B cell (primary cell): ENCODE measurements around the gene EDDM3A. TPM values are rescaled to one million over a fixed set of nuclear protein-coding genes. Genes with fewer than 3 reads are reported as not detected.

Source experiments
- ATAC-seq: fragments of 200-7000 bp; cut with Tn5 transposase; one replicate; pipeline ENCODE4 v1.10.0; 2021; ENCODE audit warnings: low read depth, mild to moderate bottlenecking, moderate number of reproducible peaks, moderate library complexity
- CTCF ChIA-PET: fragments of 350-600 bp; sonication (Branson Sonifier 250); formaldehyde crosslinking; loops from one replicate; lab custom pipeline; 2021; ENCODE audit warnings: antibody characterized with exemption, inconsistent platforms; lab: Charles Lee
- POLR2A ChIA-PET: fragments of 350-600 bp; sonication (Branson Sonifier 250); formaldehyde crosslinking; loops from one replicate; lab custom pipeline; 2021; ENCODE audit warnings: antibody characterized with exemption; lab: Charles Lee
- DNase-seq: peaks from one replicate; pipeline ENCODE4 v3.0.0; 2013
- H2AFZ ChIP-seq: 2 replicates; pipeline ENCODE4 v1.6.1; 2012; ENCODE audit warnings: mild to moderate bottlenecking, low read depth, low read length; ENCODE audit not compliant: insufficient read depth, poor library complexity, severe bottlenecking
- H3K27ac ChIP-seq, 2 donors: 1 replicate in 1 of 2; 2 replicates in 1 of 2; pipeline ENCODE4 v1.5.1; 2012 to 2013; ENCODE audit warnings: low read length in 2 of 2, mild to moderate bottlenecking in 2 of 2, moderate library complexity in 1 of 2
- H3K27me3 ChIP-seq, 4 experiments: fragments of 200-600 bp in 1 of 4; sonication (generic) in 1 of 4; replicated peaks in 1 of 4; 1 replicate in 2 of 4; 2 replicates in 2 of 4; pipeline versions ENCODE4 v1.6.1 to v1.7.0; 2013 to 2016; ENCODE audit warnings: low read length in 3 of 4, mild to moderate bottlenecking in 2 of 4, mixed read lengths in 1 of 4, moderate library complexity in 1 of 4; ENCODE audit not compliant: insufficient read depth in 4 of 4, control insufficient read depth in 3 of 4; ENCODE audit errors: control extremely low read depth in 1 of 4
- H3K36me3 ChIP-seq, 2 experiments: replicated peaks in 1 of 2; 1 replicate in 1 of 2; 2 replicates in 1 of 2; pipeline versions ENCODE4 v1.6.1 to v1.7.1; 2013; ENCODE audit warnings: low read length in 1 of 2; ENCODE audit not compliant: insufficient read depth in 2 of 2, control insufficient read depth in 1 of 2; ENCODE audit errors: control extremely low read depth in 1 of 2, extremely low read depth in 1 of 2
- H3K4me1 ChIP-seq, 2 donors: fragments of 200-600 bp in 1 of 2; sonication (generic) in 1 of 2; 1 replicate in 1 of 2; 2 replicates in 1 of 2; pipeline versions ENCODE4 v1.5.1 to v1.6.1; 2013 to 2017; ENCODE audit warnings: low read length in 2 of 2; ENCODE audit not compliant: control insufficient read depth in 2 of 2, insufficient read depth in 2 of 2
- H3K4me2 ChIP-seq: replicated peaks from 2 replicates; pipeline ENCODE3; 2012; ENCODE audit warnings: mild to moderate bottlenecking, low read depth, low read length; ENCODE audit not compliant: poor library complexity, severe bottlenecking
- H3K4me3 ChIP-seq, 5 experiments: fragments of 200-600 bp in 1 of 5; sonication (generic) in 1 of 5; 1 replicate in 3 of 5; 2 replicates in 2 of 5; pipeline versions ENCODE4 v1.5.1 to v1.7.0; 2011 to 2016; ENCODE audit warnings: low read length in 4 of 5, mild to moderate bottlenecking in 4 of 5, low read depth in 2 of 5, control low read depth in 1 of 5, moderate library complexity in 1 of 5; ENCODE audit not compliant: insufficient read depth in 1 of 5; ENCODE audit errors: control extremely low read depth in 1 of 5, extremely low read depth in 1 of 5
- H3K79me2 ChIP-seq: fragments of 200-600 bp; sonication (generic); one replicate; pipeline ENCODE4 v1.6.0; 2016; ENCODE audit warnings: low read length; ENCODE audit not compliant: control insufficient read depth, insufficient read depth
- H3K9ac ChIP-seq: fragments of 200-600 bp; sonication (generic); 2 replicates; pipeline ENCODE4 v1.6.1; 2017; ENCODE audit warnings: mild to moderate bottlenecking, low read length, moderate library complexity
- H3K9me3 ChIP-seq, 3 donors: one replicate each; pipeline versions ENCODE4 v1.6.1 to v1.7.1; 2013; ENCODE audit warnings: low read length in 2 of 3; ENCODE audit not compliant: control insufficient read depth in 2 of 3, insufficient read depth in 1 of 3; ENCODE audit errors: control extremely low read depth in 1 of 3
- H4K20me1 ChIP-seq: 2 replicates; pipeline ENCODE4 v1.6.0; 2012; ENCODE audit warnings: mild to moderate bottlenecking, low read length; ENCODE audit not compliant: insufficient read depth, control insufficient read depth, poor library complexity, severe bottlenecking
- H3K27ac Mint-ChIP-seq: one replicate; pipeline ENCODE4 v1.8.0; 2021; ENCODE audit warnings: mixed read lengths
- H3K27me3 Mint-ChIP-seq: one replicate; pipeline ENCODE4 v1.8.0; 2021; ENCODE audit warnings: mixed read lengths
- H3K4me1 Mint-ChIP-seq: one replicate; pipeline ENCODE4 v1.8.0; 2021; ENCODE audit warnings: mixed read lengths
- H3K4me3 Mint-ChIP-seq: one replicate; pipeline ENCODE4 v1.8.0; 2021; ENCODE audit warnings: mixed read lengths
- H3K9me3 Mint-ChIP-seq: one replicate; pipeline ENCODE4 v1.8.0; 2022; ENCODE audit warnings: mixed read lengths; ENCODE audit not compliant: insufficient read depth
- CTCF ChIP-seq: fragments of 200-600 bp; IDR thresholded peaks from one replicate; pipeline ENCODE4 v1.8.0; 2022; ENCODE audit warnings: antibody characterized with exemption, mild to moderate bottlenecking
- EZH2 ChIP-seq: IDR thresholded peaks from 2 replicates; pipeline ENCODE4 v1.6.1; 2012; ENCODE audit warnings: borderline replicate concordance, low read depth, mild to moderate bottlenecking, moderate library complexity, low read length; ENCODE audit not compliant: insufficient read depth, poor library complexity, severe bottlenecking
- WGBS: methylation state at CpG from one replicate; pipeline ENCODE4 v1.1.5; 2013; ENCODE audit warnings: missing lambda C conversion rate; ENCODE audit not compliant: insufficient coverage; 5-methylcytosine and 5-hydroxymethylcytosine counted together
- intact Hi-C: fragments of 100-400 bp; cut with micrococcal nuclease; formaldehyde crosslinking; loops from one replicate; pipeline ENCODE4 v1.10.0; 2022
- polyA plus RNA-seq: library from polyadenylated mRNA; depleted of rRNA; stranded (reverse); fragments of >200 nt; gene quantifications from 2 replicates; pipeline ENCODE4 v1.2.3, GENCODE V29; 2012
- total RNA-seq, 2 donors: library from RNA; stranded (reverse); fragments of 120-200 nt in 1 of 2; gene quantifications; 1 replicate in 1 of 2; 2 replicates in 1 of 2; pipeline versions ENCODE4 v1.2.3 to v1.2.4, GENCODE V29; 2013 to 2022

Gene EDDM3A
- total and polyA plus RNA-seq, 2 donors (not counting 1 experiment from before 2014, with no cell fraction given) = not detected

- H2AFZ ChIP-seq = peak overlapping the region; percentile 67
- ChIA-PET POLR2A (no interaction called here), CTCF (interaction anchor here (1.6 kb wide), 1 partner anchor 10 kb away, joined by 3 read pairs; no protein-coding TSS in a partner anchor)
- no peaks in the 10 kb centered on the region for H3K9me3 Mint-ChIP-seq
- 20% methylated on average over 2 of the region's 4 CpGs for whole genome bisulfite sequencing
- H3K4me1 ChIP-seq = peaks cover 0 to 8% of the 10 kb centered on the region in 2 donors
- H3K36me3 ChIP-seq = no peaks in the 10 kb centered on the region
- H3K27ac ChIP-seq = peak overlapping the region in 1 of 2 donors; percentile 57
- peaks cover 18% of the 10 kb centered on the region for H3K27me3 Mint-ChIP-seq
- DNase-seq = no peak
- no peak for TF ChIP-seq CTCF
- no peak for TF ChIP-seq EZH2
- ATAC-seq = no peak
- intact Hi-C loops = loop anchor here (5.0 kb wide), 1 partner anchor 35 kb away; no protein-coding TSS in a partner anchor
- no peak overlapping the region for H3K9ac ChIP-seq
- no peak overlapping the region for H3K4me3 Mint-ChIP-seq
- peak overlapping the region; percentile 38 for H3K27ac Mint-ChIP-seq
- no peaks in the 10 kb centered on the region for H4K20me1 ChIP-seq
- H3K4me1 Mint-ChIP-seq = peaks cover 9% of the 10 kb centered on the region
- H3K4me2 ChIP-seq = peak overlapping the region; percentile 17
- no peaks in the 10 kb centered on the region for H3K9me3 ChIP-seq
- no peaks in the 10 kb centered on the region for H3K27me3 ChIP-seq
- no peak overlapping the region for H3K4me3 ChIP-seq
- no peaks in the 10 kb centered on the region for H3K79me2 ChIP-seq
These were observed 3.6 kb upstream of the EDDM3A start for GRCh38 chr14:20742132-20742531.

- Mint-ChIP-seq H3K4me1 (peaks cover 9% of the 10 kb centered on the region), H3K27me3 (peaks cover 16% of the 10 kb centered on the region), H3K27ac (no peak overlapping the region), H3K4me3 (no peak overlapping the region), H3K9me3 (no peaks in the 10 kb centered on the region)
- Histone ChIP-seq H4K20me1 (no peaks in the 10 kb centered on the region), H3K27ac (no peak overlapping the region), H3K27me3 (no peaks in the 10 kb centered on the region), H3K36me3 (no peaks in the 10 kb centered on the region), H2AFZ (no peak overlapping the region), H3K4me1 (peaks cover 0 to 8% of the 10 kb centered on the region in 2 donors), H3K4me3 (no peak overlapping the region), H3K9ac (no peak overlapping the region), H3K4me2 (no peak overlapping the region), H3K79me2 (no peaks in the 10 kb centered on the region), H3K9me3 (no peaks in the 10 kb centered on the region)
- TF ChIP-seq CTCF (no peak), EZH2 (no peak)
- ChIA-PET CTCF (interaction anchor here (1.2 to 3.8 kb wide), 4 partner anchors 12 to 212 kb away, joined by 3 to 10 read pairs (median 4); no protein-coding TSS in a partner anchor), POLR2A (no interaction called here)
- DNase-seq (no peak), ATAC-seq (no peak)
- intact Hi-C loops = loop anchor here (5.0 kb wide), 1 partner anchor 36 kb away; no protein-coding TSS in a partner anchor
- no CpG with 5 or more reads among the region's 2 CpGs for WGBS
These were observed 2.1 kb upstream of the EDDM3A start for GRCh38 chr14:20743556-20743955.
